ENCODE measurements around the gene GPR137C.

Gene GPR137C

GRCh38 chr14:52547027-52547426, 5.6 kb upstream of the GPR137C start:
- POLR2A ChIA-PET (ENCODE audit: low non-redundant PET): interaction anchor here (0.5 kb wide), 1 partner anchor 11 kb away, joined by 3 read pairs; no protein-coding TSS in a partner anchor
- CTCF ChIA-PET: no interaction called here
- H3K27ac ChIP-seq: no peak overlapping the region
- TF ChIP-seq CTCF (conservative IDR thresholded peaks at IDR 0.05; ENCODE audit: low read depth): no peak
- DNase-seq (ENCODE audit: low spot score): no peak

GRCh38 chr14:52547526-52547925, 5.1 kb upstream of the GPR137C start:
- POLR2A ChIA-PET (ENCODE audit: low non-redundant PET): no interaction called here
- CTCF ChIA-PET: no interaction called here
- DNase-seq (ENCODE audit: low spot score): no peak
- H3K27ac ChIP-seq: no peak overlapping the region
- no peak for TF ChIP-seq CTCF (conservative IDR thresholded peaks at IDR 0.05; ENCODE audit: low read depth)

- CTCF ChIA-PET: interaction anchor here (0.5 kb wide), 1 partner anchor 31 kb away, joined by 3 read pairs; no protein-coding TSS in a partner anchor
Measured at GRCh38 chr14:52550661-52551060, 2.0 kb upstream of the GPR137C start.

GRCh38 chr14:52551205-52551604, 1.4 kb upstream of the GPR137C start:
- CTCF ChIA-PET: interaction anchor here (0.5 to 0.6 kb wide), 2 partner anchors 30 to 415 kb away, joined by 3 read pairs; no protein-coding TSS in a partner anchor
- DNase-seq (ENCODE audit: low spot score): no peak
- no peak for TF ChIP-seq CTCF (conservative IDR thresholded peaks at IDR 0.05; ENCODE audit: low read depth)
- no peak overlapping the region for H3K27ac ChIP-seq
- POLR2A ChIA-PET (ENCODE audit: low non-redundant PET): interaction anchor here (0.6 to 0.7 kb wide), 3 partner anchors 84 to 824 kb away, joined by 3 to 6 read pairs (median 3); no protein-coding TSS in a partner anchor

More at GRCh38 chr14:52550661-52551060, 2.0 kb upstream of the GPR137C start:
- TF ChIP-seq CTCF (conservative IDR thresholded peaks at IDR 0.05; ENCODE audit: low read depth): no peak
- POLR2A ChIA-PET (ENCODE audit: low non-redundant PET): interaction anchor here (0.6 kb wide), 1 partner anchor 232 kb away, joined by 6 read pairs; no protein-coding TSS in a partner anchor
- DNase-seq (ENCODE audit: low spot score): no peak
- no peak overlapping the region for H3K27ac ChIP-seq

GRCh38 chr14:52551696-52552062, 957 bp upstream of the GPR137C start:
- POLR2A ChIA-PET (ENCODE audit: low non-redundant PET): interaction anchor here (0.6 to 0.7 kb wide), 3 partner anchors 83 to 823 kb away, joined by 3 read pairs; no protein-coding TSS in a partner anchor
- CTCF ChIA-PET: interaction anchor here (0.6 to 0.8 kb wide), 2 partner anchors 16 to 414 kb away, joined by 3 to 5 read pairs; no protein-coding TSS in a partner anchor
- peak; percentile 20 for DNase-seq (ENCODE audit: low spot score)
- H3K27ac ChIP-seq: peak overlapping the region; percentile 86
- TF ChIP-seq CTCF (conservative IDR thresholded peaks at IDR 0.05; ENCODE audit: low read depth): peak; percentile 52

- DNase-seq (ENCODE audit: low spot score): peak; percentile 22
- no peak for TF ChIP-seq CTCF (conservative IDR thresholded peaks at IDR 0.05; ENCODE audit: low read depth)
- CTCF ChIA-PET: interaction anchor here (0.6 kb wide), 2 partner anchors 280 to 395 kb away, joined by 3 read pairs; no protein-coding TSS in a partner anchor
- H3K27ac ChIP-seq: peak overlapping the region; percentile 86
- POLR2A ChIA-PET (ENCODE audit: low non-redundant PET): interaction anchor here (0.6 to 0.8 kb wide), 2 partner anchors 12 to 87 kb away, joined by 3 read pairs; no protein-coding TSS in a partner anchor
Measured at GRCh38 chr14:52553002-52553670, 500 bp downstream of the GPR137C start.
